Endothelial cell (in vitro differentiated cells): Measurements from ENCODE around the gene ZBTB14. TPM values are rescaled to one million over a fixed set of nuclear protein-coding genes. Genes with fewer than 3 reads are reported as not detected.
A peak's percentile ranks its signal among the peaks of the same experiment; 100 is the strongest.

Experiments
- DNase-seq: peaks from one replicate; pipeline ENCODE4 v3.0.0; 2021; ENCODE audit warnings: low spot score
- H3K27ac Mint-ChIP-seq: one replicate; pipeline ENCODE4 v1.8.0; 2021; ENCODE audit warnings: mixed read lengths, inconsistent platforms; ENCODE audit not compliant: unreplicated experiment
- H3K27me3 Mint-ChIP-seq: one replicate; pipeline ENCODE4 v1.8.0; 2021; ENCODE audit warnings: mild to moderate bottlenecking, moderate library complexity, mixed read lengths, inconsistent platforms; ENCODE audit not compliant: unreplicated experiment
- H3K36me3 Mint-ChIP-seq: one replicate; pipeline ENCODE4 v1.8.0; 2021; ENCODE audit warnings: mild to moderate bottlenecking, low read depth, mixed read lengths, inconsistent platforms; ENCODE audit not compliant: unreplicated experiment
- H3K4me1 Mint-ChIP-seq: one replicate; pipeline ENCODE4 v1.8.0; 2021; ENCODE audit warnings: mild to moderate bottlenecking, mixed read lengths, inconsistent platforms; ENCODE audit not compliant: unreplicated experiment
- H3K4me3 Mint-ChIP-seq: one replicate; pipeline ENCODE4 v1.8.0; 2021; ENCODE audit warnings: mild to moderate bottlenecking, mixed read lengths, inconsistent platforms; ENCODE audit not compliant: unreplicated experiment
- H3K9me3 Mint-ChIP-seq: one replicate; pipeline ENCODE4 v1.8.0; 2021; ENCODE audit warnings: mixed read lengths, inconsistent platforms; ENCODE audit not compliant: unreplicated experiment
- total RNA-seq: library from RNA; stranded (reverse); fragmentation: NEBNext Ultra II Directional; extraction: Animal tissue kit (Norgen Biotek cat#: 25700); gene quantifications from one replicate; pipeline ENCODE4 v1.2.1, GENCODE V29; 2021; ENCODE audit not compliant: unreplicated experiment
- TF ChIP-seq, protein P1 (sequence below): fragments of 200-600 bp; sonication (generic); IDR thresholded peaks from one replicate; pipeline ENCODE4 v1.5.0; 2021; ENCODE audit warnings: antibody characterized with exemption; ENCODE audit not compliant: unreplicated experiment

Gene ZBTB14
- total RNA-seq, 1 donor from 2014 or later, result 23.2 TPM

GRCh38 chr18:5294113-5294456, 1.4 kb downstream of the ZBTB14 start:
- H3K36me3 Mint-ChIP-seq, result peaks cover 16% of the 10 kb centered on the region
- peaks cover 32% of the 10 kb centered on the region for H3K4me1 Mint-ChIP-seq
- peak overlapping the region; percentile 93 for H3K27ac Mint-ChIP-seq
- H3K27me3 Mint-ChIP-seq, result peaks cover 22% of the 10 kb centered on the region
- no peak for DNase-seq
- H3K9me3 Mint-ChIP-seq, result no peaks in the 10 kb centered on the region
- peak overlapping the region; percentile 92 for H3K4me3 Mint-ChIP-seq
- TF ChIP-seq, protein P1, sequence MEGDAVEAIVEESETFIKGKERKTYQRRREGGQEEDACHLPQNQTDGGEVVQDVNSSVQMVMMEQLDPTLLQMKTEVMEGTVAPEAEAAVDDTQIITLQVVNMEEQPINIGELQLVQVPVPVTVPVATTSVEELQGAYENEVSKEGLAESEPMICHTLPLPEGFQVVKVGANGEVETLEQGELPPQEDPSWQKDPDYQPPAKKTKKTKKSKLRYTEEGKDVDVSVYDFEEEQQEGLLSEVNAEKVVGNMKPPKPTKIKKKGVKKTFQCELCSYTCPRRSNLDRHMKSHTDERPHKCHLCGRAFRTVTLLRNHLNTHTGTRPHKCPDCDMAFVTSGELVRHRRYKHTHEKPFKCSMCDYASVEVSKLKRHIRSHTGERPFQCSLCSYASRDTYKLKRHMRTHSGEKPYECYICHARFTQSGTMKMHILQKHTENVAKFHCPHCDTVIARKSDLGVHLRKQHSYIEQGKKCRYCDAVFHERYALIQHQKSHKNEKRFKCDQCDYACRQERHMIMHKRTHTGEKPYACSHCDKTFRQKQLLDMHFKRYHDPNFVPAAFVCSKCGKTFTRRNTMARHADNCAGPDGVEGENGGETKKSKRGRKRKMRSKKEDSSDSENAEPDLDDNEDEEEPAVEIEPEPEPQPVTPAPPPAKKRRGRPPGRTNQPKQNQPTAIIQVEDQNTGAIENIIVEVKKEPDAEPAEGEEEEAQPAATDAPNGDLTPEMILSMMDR, result no peak

DNA sequence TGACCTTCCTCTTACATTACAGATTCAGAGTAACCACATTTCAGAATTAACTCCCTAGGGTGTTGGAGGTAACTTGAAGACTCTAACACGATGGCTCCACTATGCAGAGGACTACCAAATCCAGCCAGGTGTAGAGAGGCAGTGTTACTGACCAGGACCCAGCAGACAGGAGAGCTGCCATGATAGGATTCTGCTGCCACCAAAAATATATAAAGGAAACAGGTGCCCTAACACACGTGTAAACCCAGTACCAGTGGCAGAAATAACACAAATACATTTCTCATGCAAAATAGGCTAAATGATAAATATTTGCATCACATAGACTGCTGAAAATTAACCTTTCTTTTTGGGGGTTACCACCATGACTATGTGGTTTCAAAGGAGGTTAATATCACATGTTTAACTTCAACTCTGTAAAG, 7.0 kb downstream of the ZBTB14 start:
- Mint-ChIP-seq H3K4me3 (no peak overlapping the region), H3K27ac (no peak overlapping the region), H3K36me3 (peaks cover 12% of the 10 kb centered on the region), H3K4me1 (peaks cover 9% of the 10 kb centered on the region), H3K9me3 (no peaks in the 10 kb centered on the region), H3K27me3 (peaks cover 1% of the 10 kb centered on the region)
- no peak for DNase-seq
- TF ChIP-seq, protein P1, result no peak

- TF ChIP-seq, protein P1, result no peak
- H3K9me3 Mint-ChIP-seq, result no peaks in the 10 kb centered on the region
- H3K4me3 Mint-ChIP-seq, result no peak overlapping the region
- peaks cover 1% of the 10 kb centered on the region for H3K27me3 Mint-ChIP-seq
- peaks cover 3% of the 10 kb centered on the region for H3K4me1 Mint-ChIP-seq
- no peak for DNase-seq
- H3K27ac Mint-ChIP-seq, result no peak overlapping the region
- H3K36me3 Mint-ChIP-seq, result peaks cover 12% of the 10 kb centered on the region
These were observed 7.7 kb downstream of the ZBTB14 start for GRCh38 chr18:5287854-5288253.

GRCh38 chr18:5286525-5286924, 9.0 kb downstream of the ZBTB14 start:
- Mint-ChIP-seq H3K4me1 (no peaks in the 10 kb centered on the region), H3K4me3 (no peak overlapping the region), H3K27ac (no peak overlapping the region), H3K9me3 (no peaks in the 10 kb centered on the region), H3K27me3 (peaks cover 1% of the 10 kb centered on the region), H3K36me3 (peaks cover 8% of the 10 kb centered on the region)
- no peak for DNase-seq
- TF ChIP-seq, protein P1, result no peak

DNA sequence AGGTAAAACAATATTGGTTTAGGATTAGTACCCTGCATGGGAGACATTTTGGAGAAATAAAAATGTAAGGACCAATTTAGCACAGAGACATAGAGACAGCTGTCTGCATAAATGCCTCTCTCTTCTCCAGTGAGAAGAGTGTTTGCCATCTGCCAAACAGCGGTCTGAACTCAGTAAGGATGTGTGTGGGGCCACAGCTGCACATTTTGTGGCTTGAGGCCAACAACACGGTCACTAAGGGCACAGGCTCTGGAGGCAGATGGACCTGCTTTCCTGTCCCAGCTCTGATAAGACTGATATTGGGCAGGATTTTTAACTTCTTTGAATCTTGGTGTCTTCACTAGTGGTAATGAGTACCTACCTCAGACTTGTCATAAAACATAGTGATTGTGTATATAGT, 10.2 kb downstream of the ZBTB14 start:
- H3K27me3 Mint-ChIP-seq, result peaks cover 1% of the 10 kb centered on the region
- H3K4me3 Mint-ChIP-seq, result no peak overlapping the region
- no peak overlapping the region for H3K27ac Mint-ChIP-seq
- no peaks in the 10 kb centered on the region for H3K4me1 Mint-ChIP-seq
- no peak for DNase-seq
- no peaks in the 10 kb centered on the region for H3K9me3 Mint-ChIP-seq
- no peaks in the 10 kb centered on the region for H3K36me3 Mint-ChIP-seq
- TF ChIP-seq, protein P1, result no peak
